Mononuclear cell (primary cell): ENCODE data around the gene KANK4. TPM values are rescaled to one million over a fixed set of nuclear protein-coding genes. Genes with fewer than 3 reads are reported as not detected.
"Not testable (repeated sequence)": the region's sequence is repeated elsewhere in the genome, so short reads cannot be mapped to it uniquely, and the experiment has no call there.

Experiments
- H3K27me3 ChIP-seq: 2 replicates; pipeline ENCODE4 v1.6.0; 2011; ENCODE audit warnings: low read length, control low read depth; ENCODE audit not compliant: insufficient read depth
- H3K4me1 ChIP-seq: 2 replicates; pipeline ENCODE4 v1.5.1; 2011; ENCODE audit warnings: mild to moderate bottlenecking, low read length, control low read depth; ENCODE audit not compliant: insufficient read depth
- H3K4me3 ChIP-seq: 2 replicates; pipeline ENCODE4 v1.5.1; 2011; ENCODE audit warnings: mild to moderate bottlenecking, low read length, moderate library complexity
- H3K9me3 ChIP-seq: 2 replicates; pipeline ENCODE4 v1.5.1; 2011; ENCODE audit warnings: low read depth, mild to moderate bottlenecking, control low read depth, low read length
- total RNA-seq: library from RNA; depleted of rRNA; stranded (reverse); fragments of >200 nt; gene quantifications from one replicate; pipeline ENCODE4 v1.2.3, GENCODE V29; 2012

Gene KANK4
- total RNA-seq, 1 donor: not detected

DNA sequence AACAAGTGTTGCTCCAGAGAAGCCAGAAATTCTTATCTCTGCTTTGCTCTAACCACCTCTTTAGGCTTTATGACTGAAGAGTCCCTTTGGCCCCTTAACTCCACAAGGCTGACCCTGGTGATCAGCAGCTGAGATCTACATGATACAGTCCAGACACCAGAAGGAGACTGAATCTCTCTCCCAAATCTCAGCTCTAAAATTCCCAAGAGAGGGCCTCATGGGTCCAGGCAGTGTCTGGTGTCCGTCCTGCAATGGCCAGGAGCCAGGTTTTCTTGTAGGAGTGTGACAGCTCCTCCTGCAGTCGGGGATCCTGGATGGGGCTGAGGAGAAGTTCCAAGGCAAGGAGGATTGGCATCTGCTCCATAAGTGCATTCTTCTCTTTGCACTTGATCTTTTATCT, 89.3 kb downstream of the KANK4 start:
- Histone ChIP-seq H3K9me3 (no peaks in the 10 kb centered on the region), H3K4me3 (no peak overlapping the region), H3K4me1 (no peaks in the 10 kb centered on the region), H3K27me3 (no peaks in the 10 kb centered on the region)

DNA sequence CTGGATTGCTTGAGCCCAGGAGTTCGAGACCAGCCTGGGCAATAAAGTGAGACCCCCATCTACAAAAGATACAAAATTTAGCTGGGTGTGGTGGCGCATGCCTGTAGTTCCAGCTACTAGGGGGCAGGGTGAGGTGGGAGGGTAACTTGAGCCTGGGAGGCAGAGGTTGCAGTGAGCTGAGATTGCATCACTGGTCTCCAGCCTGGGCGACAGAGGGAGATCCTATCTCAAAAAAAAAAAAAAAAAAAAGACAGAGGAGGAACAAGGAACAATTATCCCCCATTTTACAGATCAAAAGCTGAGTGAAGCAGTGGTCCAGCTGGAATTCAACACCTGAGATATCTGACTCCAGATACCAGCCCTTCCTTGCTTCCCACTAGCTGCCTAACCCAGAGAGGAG, 89.8 kb downstream of the KANK4 start:
- Histone ChIP-seq H3K4me1 (no peaks in the 10 kb centered on the region), H3K27me3 (no peaks in the 10 kb centered on the region), H3K4me3 (no peak overlapping the region), H3K9me3 (no peaks in the 10 kb centered on the region)

DNA sequence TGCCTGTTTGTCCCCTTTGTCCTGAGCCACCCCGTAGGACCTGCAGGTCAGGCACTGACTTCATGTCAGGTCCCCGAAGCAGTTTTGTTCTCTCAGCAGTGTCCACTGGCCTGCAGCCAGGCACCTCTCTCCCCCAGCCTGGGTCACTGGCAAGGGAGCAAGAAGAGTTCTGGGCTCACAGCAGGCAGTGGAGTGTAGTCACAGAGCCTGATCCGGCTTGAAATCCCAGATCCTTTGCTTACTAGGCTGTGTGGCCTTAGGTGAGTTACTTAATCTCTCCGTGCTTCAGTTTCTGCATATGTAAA, 90.4 kb downstream of the KANK4 start:
- H3K27me3 ChIP-seq: no peaks in the 10 kb centered on the region
- no peaks in the 10 kb centered on the region for H3K4me1 ChIP-seq
- H3K4me3 ChIP-seq: no peak overlapping the region
- no peaks in the 10 kb centered on the region for H3K9me3 ChIP-seq

DNA sequence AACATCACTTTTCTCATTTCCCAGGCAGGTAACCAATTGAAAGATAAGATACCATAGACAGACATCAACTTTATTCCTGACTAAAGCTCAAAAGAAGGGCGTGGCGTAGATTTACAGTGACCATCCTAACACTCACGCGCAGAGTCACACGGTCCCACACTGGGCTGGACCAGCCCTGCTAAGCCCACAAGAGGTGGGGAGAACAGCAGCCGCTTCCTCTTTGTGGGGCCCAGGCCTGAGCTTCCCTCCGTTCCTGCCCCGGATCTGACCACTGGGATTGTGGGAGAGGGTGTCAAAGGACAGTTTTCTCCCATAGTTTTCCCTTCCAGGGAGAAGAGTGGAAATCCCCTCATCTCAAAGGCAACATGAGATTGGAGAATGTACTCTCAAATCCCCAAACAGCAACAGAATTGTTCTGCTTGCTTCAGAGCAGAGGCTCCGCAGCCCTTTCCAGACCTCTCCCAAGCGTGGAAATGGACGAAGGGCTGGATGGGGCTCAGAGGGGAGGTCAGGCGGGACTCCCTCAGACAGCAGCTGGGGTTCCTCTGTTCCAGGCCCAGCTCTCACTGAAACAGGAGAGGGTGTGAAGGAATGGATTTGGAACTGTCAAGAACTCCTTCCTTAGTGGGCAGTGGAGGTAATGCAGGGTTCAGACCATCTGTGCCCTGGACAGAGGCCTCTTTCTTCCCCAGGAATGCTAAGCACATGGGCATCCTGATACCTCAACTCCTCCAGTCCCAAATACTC, 90.9 kb downstream of the KANK4 start:
- Histone ChIP-seq H3K9me3 (no peaks in the 10 kb centered on the region), H3K4me1 (no peaks in the 10 kb centered on the region), H3K27me3 (no peaks in the 10 kb centered on the region), H3K4me3 (no peak overlapping the region)

DNA sequence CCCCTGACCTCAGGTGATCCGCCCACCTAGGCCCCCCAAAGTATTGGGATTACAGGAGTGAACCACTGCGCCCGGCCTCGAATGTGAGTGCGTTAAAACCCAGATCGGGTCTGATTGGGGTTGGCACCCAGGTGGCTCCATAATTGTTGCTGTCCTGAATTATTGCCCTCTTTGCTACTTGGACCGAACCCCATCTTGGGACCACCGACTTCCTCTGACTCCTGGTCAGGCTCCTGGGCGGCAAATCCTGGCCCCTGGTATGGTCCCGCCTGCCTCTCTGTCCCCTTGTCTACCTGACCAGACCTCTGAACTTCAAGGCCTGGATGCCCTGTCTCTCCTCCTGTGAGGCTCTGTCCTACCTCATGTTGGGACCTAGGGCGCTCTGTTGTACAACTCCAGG, 91.7 kb downstream of the KANK4 start:
- Histone ChIP-seq H3K4me1 (no peaks in the 10 kb centered on the region), H3K27me3 (no peaks in the 10 kb centered on the region), H3K4me3 (no peak overlapping the region), H3K9me3 (no peaks in the 10 kb centered on the region)

DNA sequence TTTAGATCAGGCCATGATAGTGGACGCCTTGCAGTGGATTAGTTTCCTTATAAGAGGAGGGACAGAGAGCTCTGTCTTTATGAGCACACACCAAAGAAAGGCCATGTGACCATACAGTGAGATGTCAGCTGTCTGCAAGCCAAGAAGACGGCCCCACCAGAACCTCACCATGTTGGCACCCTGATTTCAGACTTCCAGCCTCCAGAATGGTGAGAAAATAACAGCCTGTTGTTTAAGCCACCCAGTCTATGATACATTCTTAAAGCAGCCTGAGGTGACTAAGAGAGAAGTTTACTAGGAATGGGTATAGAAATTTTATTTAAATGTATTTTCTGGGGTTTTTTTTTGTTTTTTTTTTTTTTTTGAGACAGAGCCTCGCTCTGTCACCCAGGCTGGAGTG, 95.1 kb downstream of the KANK4 start:
- Histone ChIP-seq H3K9me3 (no peaks in the 10 kb centered on the region), H3K27me3 (no peaks in the 10 kb centered on the region), H3K4me1 (no peaks in the 10 kb centered on the region), H3K4me3 (no peak overlapping the region)

DNA sequence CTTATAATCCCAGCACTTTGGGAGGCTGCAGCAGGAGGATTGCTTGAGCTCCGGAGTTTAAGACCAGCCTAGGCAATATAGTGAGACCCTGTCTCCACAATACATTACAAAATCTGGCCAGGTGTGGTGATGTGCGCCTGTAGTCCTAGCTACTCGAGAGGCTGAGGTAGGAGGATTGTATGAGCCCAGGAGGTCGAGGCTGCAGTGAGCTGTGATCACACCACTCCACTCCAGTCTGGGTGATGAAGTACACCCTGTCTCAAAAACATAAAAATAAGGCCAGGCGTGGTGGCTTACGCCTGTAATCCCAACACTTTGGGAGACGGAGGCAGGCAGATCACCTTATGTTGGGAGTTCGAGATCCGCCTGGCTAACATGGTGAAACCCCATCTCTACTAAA, 96.9 kb downstream of the KANK4 start:
- Histone ChIP-seq H3K9me3 (no peaks in the 10 kb centered on the region), H3K27me3 (no peaks in the 10 kb centered on the region), H3K4me3 (no peak overlapping the region), H3K4me1 (no peaks in the 10 kb centered on the region)

DNA sequence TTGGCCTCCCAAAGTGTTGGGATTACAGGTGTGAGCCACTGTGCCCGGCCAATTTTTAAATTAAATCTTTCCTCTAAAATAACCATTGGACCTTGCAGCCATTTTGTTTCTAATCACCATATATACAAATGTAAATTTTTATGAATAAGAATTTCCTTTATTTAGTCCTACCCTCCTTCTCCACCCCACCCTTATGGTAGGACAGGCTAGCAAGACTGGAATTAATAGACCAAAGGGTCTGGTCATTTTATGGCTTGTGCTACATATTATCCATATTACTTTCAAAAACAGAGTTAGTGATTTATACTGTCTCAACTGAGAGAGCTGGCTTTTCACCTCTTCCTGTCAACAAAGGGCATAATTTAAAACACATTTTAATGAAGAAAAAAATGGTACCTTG, 98.1 kb downstream of the KANK4 start:
- no peaks in the 10 kb centered on the region for H3K4me1 ChIP-seq

DNA sequence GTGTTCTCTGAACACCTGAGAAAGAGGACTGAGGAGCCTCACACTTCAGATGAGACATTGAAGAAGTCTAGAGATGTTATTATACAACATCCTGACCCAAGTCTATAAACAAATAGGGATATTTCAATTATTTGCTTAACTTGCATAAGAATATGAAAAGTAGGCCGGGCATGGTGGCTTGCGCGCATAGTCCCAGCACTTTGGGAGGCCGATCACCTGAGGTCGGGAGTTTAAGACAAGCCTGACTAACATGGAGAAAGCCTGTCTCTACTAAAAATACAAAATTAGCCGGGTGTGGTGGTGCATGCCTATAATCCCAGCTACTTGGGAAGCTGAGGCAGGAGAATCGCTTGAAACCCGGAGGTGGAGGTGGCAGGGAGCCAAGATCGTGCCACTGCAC, 98.8 kb downstream of the KANK4 start:
- not testable (repeated sequence) for H3K4me3 ChIP-seq, H3K9me3 ChIP-seq, H3K4me1 ChIP-seq, H3K27me3 ChIP-seq

More for the DNA sequence above, 98.1 kb downstream of the KANK4 start:
- H3K4me3 ChIP-seq: no peak overlapping the region
- no peaks in the 10 kb centered on the region for H3K9me3 ChIP-seq
- no peaks in the 10 kb centered on the region for H3K27me3 ChIP-seq

DNA sequence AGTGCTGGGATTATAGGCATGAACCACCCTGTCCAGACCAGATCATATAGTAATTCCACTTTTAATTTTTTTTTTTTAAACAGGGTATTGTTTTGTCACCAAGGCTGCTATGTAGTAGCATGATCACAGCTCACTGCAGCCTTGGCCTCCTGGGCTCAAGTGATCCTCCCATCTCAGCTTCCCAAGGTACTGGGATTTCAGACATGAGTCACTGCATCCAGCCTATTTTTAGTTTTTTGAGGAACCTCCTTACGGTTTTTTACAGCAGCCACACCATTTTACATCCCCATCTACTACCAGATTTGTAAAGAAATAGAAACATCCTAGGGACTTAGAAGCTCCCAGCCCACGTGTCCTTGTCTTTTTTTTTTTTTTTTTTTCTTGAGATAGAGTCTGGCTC, 100.6 kb downstream of the KANK4 start:
- Histone ChIP-seq H3K4me1 (no peaks in the 10 kb centered on the region), H3K27me3 (no peaks in the 10 kb centered on the region), H3K4me3 (no peak overlapping the region), H3K9me3 (no peaks in the 10 kb centered on the region)

DNA sequence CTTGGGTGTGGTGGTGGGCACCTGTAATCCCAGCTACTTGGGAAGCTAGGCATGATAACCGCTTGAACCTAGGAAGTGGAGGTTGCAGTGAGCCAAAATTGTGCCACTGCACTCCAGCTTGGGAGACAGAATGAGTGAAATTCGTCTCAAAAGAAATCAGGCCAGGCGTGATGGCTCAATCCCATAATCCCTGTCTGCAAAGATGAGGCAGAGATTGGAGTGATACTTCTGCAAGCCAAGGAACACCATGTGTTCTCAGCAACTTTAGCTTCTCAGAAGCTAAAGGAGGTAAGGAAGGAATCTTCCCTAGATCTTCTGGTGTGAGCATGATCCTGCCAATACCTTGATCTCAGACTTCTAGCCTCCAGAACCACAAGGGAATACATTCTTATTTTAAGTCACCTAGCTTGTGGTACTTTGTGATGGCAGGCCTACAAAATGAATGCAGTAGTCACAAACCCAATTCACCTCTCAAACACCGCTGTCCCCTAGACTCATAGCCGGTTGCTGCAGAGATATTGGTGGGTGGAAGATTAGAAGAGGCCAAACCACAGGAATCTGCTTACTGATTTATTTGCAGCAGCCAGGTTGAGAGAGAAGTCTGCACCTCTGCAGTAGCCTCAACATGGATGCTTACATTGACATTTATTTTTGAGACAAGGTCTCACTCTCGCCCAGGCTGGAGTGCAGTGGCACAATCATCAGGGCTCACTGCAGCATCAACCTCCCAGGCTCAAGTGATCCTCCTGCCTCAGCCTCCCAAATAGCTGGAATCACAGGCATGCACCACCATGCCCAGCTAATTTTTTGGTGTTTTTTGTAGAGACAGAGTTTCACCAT, 105.9 kb downstream of the KANK4 start:
- H3K27me3 ChIP-seq: no peaks in the 10 kb centered on the region
- H3K4me3 ChIP-seq: no peak overlapping the region

DNA sequence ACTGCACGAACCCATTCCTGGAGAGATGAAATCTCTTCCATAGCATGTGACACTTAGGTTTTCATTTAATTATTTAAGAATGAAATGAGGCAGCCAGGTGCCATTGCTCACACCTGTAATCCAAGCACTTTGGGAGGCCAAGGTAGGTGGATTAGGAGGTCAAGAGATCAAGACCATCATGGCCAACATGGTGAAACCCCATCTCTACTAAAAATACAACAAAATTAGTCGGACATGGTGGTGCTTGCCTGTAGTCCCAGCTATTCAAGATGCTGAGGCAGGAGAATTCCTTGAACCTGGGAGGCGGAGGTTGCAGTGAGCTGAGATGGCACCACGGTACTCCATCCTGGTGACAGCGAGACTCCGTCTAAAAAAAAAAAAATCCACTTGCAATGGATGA, 106.8 kb downstream of the KANK4 start:
- no peaks in the 10 kb centered on the region for H3K4me1 ChIP-seq
- H3K27me3 ChIP-seq: no peaks in the 10 kb centered on the region
- peaks cover 6% of the 10 kb centered on the region for H3K9me3 ChIP-seq
- H3K4me3 ChIP-seq: no peak overlapping the region

More for the DNA sequence above, 105.9 kb downstream of the KANK4 start:
- Histone ChIP-seq H3K9me3 (peaks cover 6% of the 10 kb centered on the region), H3K4me1 (no peaks in the 10 kb centered on the region)

DNA sequence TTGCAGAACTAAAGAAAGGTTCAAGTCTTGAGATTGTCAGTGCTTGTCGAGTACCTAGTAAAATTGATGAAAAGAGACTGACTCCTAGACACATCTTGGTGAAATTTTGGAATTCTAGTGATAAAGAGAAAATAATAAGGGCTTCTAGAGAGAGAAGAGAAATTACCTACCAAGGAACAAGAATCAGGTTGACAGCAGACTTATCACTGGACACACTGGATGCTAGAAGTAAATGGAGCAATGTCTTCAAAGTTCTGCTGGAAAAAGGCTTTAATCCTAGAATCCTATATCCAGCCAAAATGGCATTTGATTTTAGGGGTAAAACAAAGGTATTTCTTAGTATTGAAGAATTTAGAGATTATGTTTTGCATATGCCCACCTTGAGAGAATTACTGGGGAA, 108.3 kb downstream of the KANK4 start:
- H3K4me3 ChIP-seq: no peak overlapping the region
- no peaks in the 10 kb centered on the region for H3K4me1 ChIP-seq
- H3K9me3 ChIP-seq: peaks cover 6% of the 10 kb centered on the region
- H3K27me3 ChIP-seq: no peaks in the 10 kb centered on the region

DNA sequence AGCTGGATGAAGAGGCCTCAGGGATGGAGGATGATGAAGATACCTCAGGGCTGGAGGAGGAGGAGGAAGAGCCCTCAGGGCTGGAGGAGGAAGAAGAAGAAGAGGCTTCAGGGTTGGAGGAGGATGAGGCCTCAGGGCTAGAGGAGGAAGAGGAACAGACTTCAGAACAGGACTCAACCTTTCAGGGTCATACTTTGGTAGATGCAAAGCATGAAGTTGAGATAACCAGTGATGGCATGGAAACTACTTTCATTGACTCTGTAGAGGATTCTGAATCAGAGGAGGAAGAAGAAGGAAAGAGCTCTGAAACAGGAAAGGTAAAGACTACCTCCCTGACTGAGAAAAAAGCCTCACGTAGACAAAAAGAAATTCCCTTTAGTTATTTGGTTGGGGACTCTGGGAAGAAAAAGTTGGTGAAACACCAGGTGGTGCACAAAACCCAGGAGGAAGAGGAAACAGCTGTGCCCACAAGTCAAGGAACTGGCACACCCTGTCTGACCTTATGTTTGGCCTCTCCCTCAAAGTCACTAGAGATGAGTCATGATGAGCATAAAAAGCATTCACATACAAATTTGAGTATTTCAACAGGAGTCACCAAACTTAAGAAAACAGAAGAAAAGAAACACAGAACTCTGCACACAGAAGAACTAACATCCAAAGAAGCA, 109.2 kb downstream of the KANK4 start:
- Histone ChIP-seq H3K4me1 (no peaks in the 10 kb centered on the region), H3K4me3 (no peak overlapping the region), H3K27me3 (no peaks in the 10 kb centered on the region), H3K9me3 (peaks cover 6% of the 10 kb centered on the region)

DNA sequence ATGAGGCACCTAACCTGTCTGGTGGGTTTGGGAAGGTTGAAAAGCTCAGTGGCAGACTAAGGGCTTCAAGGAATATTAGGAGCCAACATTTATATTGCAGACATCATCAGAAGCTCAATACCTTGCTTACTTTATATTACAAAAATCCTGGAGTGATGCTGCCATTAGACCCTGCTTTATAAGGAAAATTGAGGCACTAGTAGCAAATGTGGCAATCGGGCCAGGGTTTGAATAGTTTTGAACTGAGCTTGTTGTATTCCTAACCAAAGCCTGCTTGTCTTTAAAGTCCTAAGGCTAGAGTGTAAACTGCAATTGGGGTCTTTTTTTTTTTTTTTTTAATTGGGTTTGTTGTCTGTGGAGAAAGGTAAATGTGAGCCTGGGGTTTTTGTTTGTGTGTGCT, 110.3 kb downstream of the KANK4 start:
- Histone ChIP-seq H3K27me3 (no peaks in the 10 kb centered on the region), H3K4me1 (no peaks in the 10 kb centered on the region), H3K4me3 (no peak overlapping the region), H3K9me3 (peaks cover 6% of the 10 kb centered on the region)
